Measurements from ENCODE around the gene PIK3R4.

GRCh38 chr3:130728037-130728436 lies 18.6 kb downstream of the PIK3R4 start:
- TF ChIP-seq CTCF (IDR thresholded peaks at IDR 0.05; ENCODE audit: low read depth, low read length, poor library complexity, severe bottlenecking): no peak
- no peak for TF ChIP-seq EZH2phosphoT487 (IDR thresholded peaks at IDR 0.05; ENCODE audit: borderline replicate concordance, low read length)
